ENCODE results near the gene TRPV3. TPM values are rescaled to one million over a fixed set of nuclear protein-coding genes. Genes with fewer than 3 reads are reported as not detected.

TRPV3 gene
- total RNA-seq, 2 experiments from 2014 or later, result 0.06 TPM; not detected in 1

DNA sequence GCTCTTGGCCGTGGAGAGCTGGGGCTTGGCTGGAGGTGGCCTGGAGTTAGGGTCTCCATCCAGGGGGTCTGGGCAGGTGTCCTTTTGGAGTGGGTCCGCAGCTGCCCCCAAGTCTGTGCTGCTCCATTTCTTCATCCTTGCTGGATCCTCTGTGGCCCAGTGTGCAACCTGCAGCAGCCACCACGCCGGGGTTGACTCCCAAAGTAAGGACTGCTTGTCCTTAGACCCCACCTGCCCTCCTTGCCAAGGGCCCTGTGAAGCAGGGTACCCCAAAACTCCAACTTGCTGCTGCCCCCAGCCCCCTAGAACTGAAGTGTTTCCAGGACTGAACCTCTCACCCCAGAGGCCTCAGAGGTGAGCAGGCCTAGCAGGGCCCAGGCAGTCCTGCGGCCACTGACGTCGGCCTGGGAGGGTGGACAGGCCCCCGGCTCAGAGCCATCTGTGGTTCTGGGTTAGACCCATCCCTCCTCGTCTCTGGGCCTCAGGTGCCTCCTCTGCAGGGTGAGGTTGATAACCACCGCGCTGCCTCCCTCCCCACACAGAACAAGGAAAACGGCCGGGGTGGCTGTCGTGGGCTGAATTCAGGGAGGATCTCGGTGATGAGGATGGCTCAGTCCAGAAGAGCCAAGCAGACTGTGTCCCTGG lies 34.7 kb upstream of the TRPV3 start:
- no peak overlapping the region for H3K27ac ChIP-seq (ENCODE audit: low read depth, low read length, poor library complexity, severe bottlenecking)
- no peak overlapping the region for H3K4me3 ChIP-seq (ENCODE audit: low read depth, low read length, poor library complexity, severe bottlenecking)
- H3K9me2 ChIP-seq (ENCODE audit: insufficient read depth, low read length), result no peaks in the 10 kb centered on the region
- no peaks in the 10 kb centered on the region for H4K20me1 ChIP-seq (ENCODE audit: insufficient read depth, low read length)
- H3K4me1 ChIP-seq (ENCODE audit: insufficient read depth, low read length, poor library complexity, severe bottlenecking), result peaks cover 10% of the 10 kb centered on the region
- no TSS peak for BruUV-seq (replicated peaks)
- H2AFZ ChIP-seq (ENCODE audit: low read length), result no peak overlapping the region
- TF ChIP-seq, protein P1, sequence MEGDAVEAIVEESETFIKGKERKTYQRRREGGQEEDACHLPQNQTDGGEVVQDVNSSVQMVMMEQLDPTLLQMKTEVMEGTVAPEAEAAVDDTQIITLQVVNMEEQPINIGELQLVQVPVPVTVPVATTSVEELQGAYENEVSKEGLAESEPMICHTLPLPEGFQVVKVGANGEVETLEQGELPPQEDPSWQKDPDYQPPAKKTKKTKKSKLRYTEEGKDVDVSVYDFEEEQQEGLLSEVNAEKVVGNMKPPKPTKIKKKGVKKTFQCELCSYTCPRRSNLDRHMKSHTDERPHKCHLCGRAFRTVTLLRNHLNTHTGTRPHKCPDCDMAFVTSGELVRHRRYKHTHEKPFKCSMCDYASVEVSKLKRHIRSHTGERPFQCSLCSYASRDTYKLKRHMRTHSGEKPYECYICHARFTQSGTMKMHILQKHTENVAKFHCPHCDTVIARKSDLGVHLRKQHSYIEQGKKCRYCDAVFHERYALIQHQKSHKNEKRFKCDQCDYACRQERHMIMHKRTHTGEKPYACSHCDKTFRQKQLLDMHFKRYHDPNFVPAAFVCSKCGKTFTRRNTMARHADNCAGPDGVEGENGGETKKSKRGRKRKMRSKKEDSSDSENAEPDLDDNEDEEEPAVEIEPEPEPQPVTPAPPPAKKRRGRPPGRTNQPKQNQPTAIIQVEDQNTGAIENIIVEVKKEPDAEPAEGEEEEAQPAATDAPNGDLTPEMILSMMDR (conservative IDR thresholded peaks at IDR 0.05; ENCODE audit: low read length), result no peak
- TF ChIP-seq EZH2phosphoT487 (IDR thresholded peaks at IDR 0.05; ENCODE audit: borderline replicate concordance, low read depth, low read length), result no peak
- DNase-seq (ENCODE audit: low spot score), result no peak
- intact Hi-C loops (cut with micrococcal nuclease; ENCODE audit: unreplicated experiment), result no loop called here
- no peaks in the 10 kb centered on the region for H3K9me3 ChIP-seq (ENCODE audit: low read length)
- ChIA-PET POLR2A (no interaction called here), CTCF (ENCODE audit: unreplicated experiment) (no interaction called here)
- H3K36me3 ChIP-seq (ENCODE audit: insufficient read depth, low read length), result no peaks in the 10 kb centered on the region
- no peak overlapping the region for H3K4me2 ChIP-seq (ENCODE audit: low read length)
- no peaks in the 10 kb centered on the region for H3K79me2 ChIP-seq (ENCODE audit: insufficient read depth, low read depth, low read length)

DNA sequence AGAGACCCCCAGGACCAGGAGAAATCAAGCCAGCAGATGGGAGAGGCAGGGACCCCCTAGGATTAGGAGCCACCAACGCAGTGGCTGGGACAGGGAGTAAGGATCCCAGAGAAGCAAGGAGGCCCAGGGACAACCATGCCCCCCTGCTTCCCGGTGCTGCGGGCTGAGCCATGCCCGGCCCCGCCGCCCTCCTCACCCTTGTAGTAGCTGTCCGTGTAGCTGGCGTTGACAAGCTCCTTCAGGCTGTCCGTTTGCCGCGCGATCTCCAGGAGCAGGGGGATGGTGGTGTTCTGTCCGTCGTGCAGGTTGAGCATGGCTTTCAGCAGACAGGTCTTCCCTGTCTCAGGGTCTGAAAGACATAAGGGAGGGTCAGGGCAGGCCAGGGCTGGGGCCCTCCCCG lies 33.2 kb upstream of the TRPV3 start:
- no peak for TF ChIP-seq EZH2phosphoT487 (IDR thresholded peaks at IDR 0.05; ENCODE audit: borderline replicate concordance, low read depth, low read length)
- TF ChIP-seq, protein P1 (conservative IDR thresholded peaks at IDR 0.05; ENCODE audit: low read length), result no peak
- Histone ChIP-seq H3K4me1 (ENCODE audit: insufficient read depth, low read length, poor library complexity, severe bottlenecking) (peaks cover 10% of the 10 kb centered on the region), H3K9me3 (ENCODE audit: low read length) (no peaks in the 10 kb centered on the region)

DNA sequence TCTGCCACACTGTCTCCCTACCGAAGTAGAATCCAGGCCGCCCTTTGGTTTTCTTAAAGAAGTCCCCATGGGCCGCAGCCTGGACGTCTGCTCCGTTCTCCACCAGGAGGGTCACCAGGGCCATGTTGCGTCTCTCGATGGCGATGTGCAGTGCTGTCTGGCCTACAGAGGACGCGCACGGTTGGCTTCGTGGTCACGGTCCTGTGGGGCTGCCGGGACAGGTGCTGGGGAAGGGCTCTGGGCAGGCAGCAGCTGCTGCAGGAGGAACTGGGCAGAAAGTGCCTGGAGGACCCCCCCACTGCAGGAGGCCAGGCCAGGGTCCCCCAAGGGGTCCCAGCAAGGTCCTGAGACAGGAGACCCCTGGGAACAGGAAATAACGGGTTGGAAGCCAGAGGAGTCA lies 32.6 kb upstream of the TRPV3 start:
- BruUV-seq (replicated peaks), result no TSS peak
- Histone ChIP-seq H3K79me2 (ENCODE audit: insufficient read depth, low read depth, low read length) (no peaks in the 10 kb centered on the region), H3K27ac (ENCODE audit: low read depth, low read length, poor library complexity, severe bottlenecking) (no peak overlapping the region), H3K4me1 (ENCODE audit: insufficient read depth, low read length, poor library complexity, severe bottlenecking) (peaks cover 10% of the 10 kb centered on the region), H2AFZ (ENCODE audit: low read length) (no peak overlapping the region), H3K9me2 (ENCODE audit: insufficient read depth, low read length) (no peaks in the 10 kb centered on the region), H3K4me3 (ENCODE audit: low read depth, low read length, poor library complexity, severe bottlenecking) (no peak overlapping the region), H3K9me3 (ENCODE audit: low read length) (no peaks in the 10 kb centered on the region), H3K36me3 (ENCODE audit: insufficient read depth, low read length) (no peaks in the 10 kb centered on the region), H3K4me2 (ENCODE audit: low read length) (0 out of 2 replicates have a peak overlapping the region, but pooled peaks have one; percentile 15), H4K20me1 (ENCODE audit: insufficient read depth, low read length) (no peaks in the 10 kb centered on the region)
- ChIA-PET POLR2A (no interaction called here), CTCF (ENCODE audit: unreplicated experiment) (no interaction called here)
- peak; percentile 67 for DNase-seq (ENCODE audit: low spot score)
- TF ChIP-seq, protein P1 (conservative IDR thresholded peaks at IDR 0.05; ENCODE audit: low read length), result no peak
- no peak for TF ChIP-seq EZH2phosphoT487 (IDR thresholded peaks at IDR 0.05; ENCODE audit: borderline replicate concordance, low read depth, low read length)
- intact Hi-C loops (cut with micrococcal nuclease; ENCODE audit: unreplicated experiment), result no loop called here

More for the DNA sequence above, 33.2 kb upstream of the TRPV3 start:
- BruUV-seq (replicated peaks), result no TSS peak
- Histone ChIP-seq H3K27ac (ENCODE audit: low read depth, low read length, poor library complexity, severe bottlenecking) (no peak overlapping the region), H2AFZ (ENCODE audit: low read length) (no peak overlapping the region), H3K4me3 (ENCODE audit: low read depth, low read length, poor library complexity, severe bottlenecking) (no peak overlapping the region), H3K4me2 (ENCODE audit: low read length) (0 out of 2 replicates have a peak overlapping the region, but pooled peaks have one; percentile 15), H3K36me3 (ENCODE audit: insufficient read depth, low read length) (no peaks in the 10 kb centered on the region), H3K9me2 (ENCODE audit: insufficient read depth, low read length) (no peaks in the 10 kb centered on the region), H3K79me2 (ENCODE audit: insufficient read depth, low read depth, low read length) (no peaks in the 10 kb centered on the region), H4K20me1 (ENCODE audit: insufficient read depth, low read length) (no peaks in the 10 kb centered on the region)
- DNase-seq (ENCODE audit: low spot score), result no peak
- intact Hi-C loops (cut with micrococcal nuclease; ENCODE audit: unreplicated experiment), result no loop called here
- ChIA-PET CTCF (ENCODE audit: unreplicated experiment) (no interaction called here), POLR2A (no interaction called here)

Data from OCI-LY7 (cell line).